Bronchial epithelial cell (primary cell): ENCODE results near the gene EXOC6B. TPM values are rescaled to one million over a fixed set of nuclear protein-coding genes. Genes with fewer than 3 reads are reported as not detected.

Source experiments
- DNase-seq: peaks from one replicate; pipeline ENCODE4 v3.0.0-alpha.2; 2010; ENCODE audit warnings: low read depth
- FAIRE-seq: peaks from 2 replicates; lab custom pipeline; 2011; peaks lifted over from hg19 to GRCh38; lab: Jason Lieb, UNC
- H3K27me3 ChIP-seq: 2 replicates; pipeline ENCODE4 v1.5.1; 2011; ENCODE audit warnings: low read length; ENCODE audit not compliant: control insufficient read depth, insufficient read depth
- H3K36me3 ChIP-seq: 2 replicates; pipeline ENCODE4 v1.5.1; 2011; ENCODE audit warnings: low read length; ENCODE audit not compliant: control insufficient read depth, insufficient read depth
- H3K4me3 ChIP-seq: 2 replicates; pipeline ENCODE4 v1.5.1; 2011; ENCODE audit warnings: mild to moderate bottlenecking, low read depth, low read length, control low read depth
- total RNA-seq: library from RNA; depleted of rRNA; stranded (reverse); fragments of >200 nt; gene quantifications from 2 replicates; pipeline ENCODE4 v1.2.1, GENCODE V29; 2014
- TF ChIP-seq, protein P1 (sequence below): IDR thresholded peaks from 2 replicates; pipeline ENCODE4 v1.5.1; 2011; ENCODE audit warnings: mild to moderate bottlenecking, moderate library complexity, low read length, control low read depth, inconsistent platforms; ENCODE audit not compliant: insufficient read depth, severe bottlenecking

The EXOC6B gene
- total RNA-seq, 1 donor from 2014 or later: 26.9 TPM

DNA sequence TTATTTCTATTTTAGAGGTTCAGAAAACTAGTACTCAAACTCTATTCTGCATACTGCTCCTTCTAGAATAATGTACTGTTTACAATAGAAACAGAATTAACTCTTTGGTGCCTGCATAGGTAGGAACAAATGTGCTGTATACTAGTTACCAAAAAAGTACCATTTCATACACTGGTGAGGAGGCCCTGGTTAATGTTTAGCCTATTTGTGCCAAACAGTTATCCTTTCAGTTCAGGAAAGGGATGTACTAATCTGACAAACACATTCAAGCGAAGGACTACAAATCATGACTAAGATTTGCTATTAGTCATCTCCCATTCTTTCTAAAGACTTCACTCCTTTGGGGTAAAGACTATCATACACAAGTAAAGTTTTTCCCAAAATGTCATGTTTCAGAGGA lies 47.4 kb downstream of the EXOC6B start:
- Histone ChIP-seq H3K4me3 (no peak overlapping the region), H3K36me3 (no peaks in the 10 kb centered on the region), H3K27me3 (no peaks in the 10 kb centered on the region)
- TF ChIP-seq, protein P1, sequence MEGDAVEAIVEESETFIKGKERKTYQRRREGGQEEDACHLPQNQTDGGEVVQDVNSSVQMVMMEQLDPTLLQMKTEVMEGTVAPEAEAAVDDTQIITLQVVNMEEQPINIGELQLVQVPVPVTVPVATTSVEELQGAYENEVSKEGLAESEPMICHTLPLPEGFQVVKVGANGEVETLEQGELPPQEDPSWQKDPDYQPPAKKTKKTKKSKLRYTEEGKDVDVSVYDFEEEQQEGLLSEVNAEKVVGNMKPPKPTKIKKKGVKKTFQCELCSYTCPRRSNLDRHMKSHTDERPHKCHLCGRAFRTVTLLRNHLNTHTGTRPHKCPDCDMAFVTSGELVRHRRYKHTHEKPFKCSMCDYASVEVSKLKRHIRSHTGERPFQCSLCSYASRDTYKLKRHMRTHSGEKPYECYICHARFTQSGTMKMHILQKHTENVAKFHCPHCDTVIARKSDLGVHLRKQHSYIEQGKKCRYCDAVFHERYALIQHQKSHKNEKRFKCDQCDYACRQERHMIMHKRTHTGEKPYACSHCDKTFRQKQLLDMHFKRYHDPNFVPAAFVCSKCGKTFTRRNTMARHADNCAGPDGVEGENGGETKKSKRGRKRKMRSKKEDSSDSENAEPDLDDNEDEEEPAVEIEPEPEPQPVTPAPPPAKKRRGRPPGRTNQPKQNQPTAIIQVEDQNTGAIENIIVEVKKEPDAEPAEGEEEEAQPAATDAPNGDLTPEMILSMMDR: no peak
- FAIRE-seq (no peak), DNase-seq (peak; percentile 88)

DNA sequence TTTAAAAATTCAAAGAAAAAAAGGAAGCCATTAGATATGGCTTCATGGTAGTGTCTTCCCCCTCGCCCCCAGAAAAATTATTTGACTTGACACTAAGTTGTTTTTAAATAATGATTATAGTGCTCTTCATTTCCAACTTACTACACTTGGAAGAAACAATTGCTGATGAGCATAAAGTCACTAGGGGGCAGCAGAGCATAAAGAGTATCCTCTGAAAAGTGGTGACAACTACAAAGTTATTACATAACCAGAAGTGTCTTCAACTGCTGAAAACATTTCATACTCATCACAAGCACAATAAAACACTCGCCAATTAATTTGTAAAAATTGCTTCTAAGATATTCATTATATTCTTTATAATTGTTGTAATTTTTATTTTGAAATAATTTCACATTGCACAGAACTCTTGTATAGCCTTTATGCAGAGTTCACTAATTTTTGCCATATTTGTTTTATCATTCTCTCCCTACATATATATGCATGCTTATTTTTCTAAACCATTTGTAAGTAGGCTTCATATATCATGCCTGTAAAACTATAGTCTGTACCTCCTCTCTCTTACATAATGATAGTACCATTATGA lies 54.9 kb downstream of the EXOC6B start:
- peaks cover 1% of the 10 kb centered on the region for H3K36me3 ChIP-seq
- DNase-seq (peak; percentile 74), FAIRE-seq (no peak)
- H3K4me3 ChIP-seq: no peak overlapping the region
- no peaks in the 10 kb centered on the region for H3K27me3 ChIP-seq
- TF ChIP-seq, protein P1: peak; percentile 59

DNA sequence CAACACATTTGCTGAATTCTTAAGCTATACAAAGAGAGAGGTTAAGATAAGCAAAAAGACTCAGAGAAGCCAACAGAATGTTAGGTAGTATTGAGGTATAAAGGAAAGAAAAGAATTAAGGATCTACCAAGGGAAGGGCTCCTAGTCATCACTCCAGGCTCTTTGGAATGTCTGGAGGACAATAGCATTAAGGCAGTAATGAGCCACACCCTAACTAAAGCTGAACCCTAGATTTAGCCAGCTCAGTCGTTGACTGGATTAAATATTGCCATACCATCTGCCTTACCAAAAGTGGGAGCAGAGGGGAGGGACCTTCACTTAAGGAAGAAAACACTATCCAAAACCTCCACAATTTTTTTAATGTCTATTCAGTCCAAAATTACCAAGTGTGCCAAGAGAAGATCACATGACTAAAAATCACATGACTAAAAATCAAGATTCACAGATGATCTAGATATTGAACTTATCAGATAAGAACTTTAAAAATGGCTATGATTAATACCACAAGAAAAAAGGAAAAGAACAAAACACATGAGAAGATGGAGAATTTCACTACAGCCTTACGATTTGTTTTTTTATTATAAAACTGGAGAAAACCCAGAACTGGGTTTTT lies 59.7 kb downstream of the EXOC6B start:
- no peaks in the 10 kb centered on the region for H3K27me3 ChIP-seq
- H3K36me3 ChIP-seq: no peaks in the 10 kb centered on the region
- H3K4me3 ChIP-seq: no peak overlapping the region
- FAIRE-seq (no peak), DNase-seq (peak; percentile 84)
- TF ChIP-seq, protein P1: no peak

DNA sequence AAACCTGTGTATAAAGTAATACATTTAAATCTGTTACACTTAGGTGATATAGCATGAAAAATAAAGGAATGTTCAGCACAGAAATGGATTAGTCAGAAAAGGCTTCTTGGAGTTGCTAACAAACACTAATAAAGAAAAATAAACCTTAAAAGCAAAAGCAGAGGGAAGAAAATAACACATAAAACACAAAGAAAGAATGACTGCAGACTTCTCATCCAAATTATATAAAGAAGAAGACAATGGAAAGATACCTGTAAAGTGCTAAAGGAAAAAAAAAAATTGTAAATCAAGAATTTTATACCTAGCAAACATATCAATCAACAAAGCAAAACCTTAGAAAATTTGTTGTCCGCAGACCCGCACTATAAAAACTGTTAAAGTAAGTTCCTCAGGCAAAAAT lies 63.6 kb downstream of the EXOC6B start:
- DNase-seq: no peak
- no peak overlapping the region for H3K4me3 ChIP-seq
- no peaks in the 10 kb centered on the region for H3K27me3 ChIP-seq
- TF ChIP-seq, protein P1: no peak
- no peaks in the 10 kb centered on the region for H3K36me3 ChIP-seq
- FAIRE-seq: no peak

DNA sequence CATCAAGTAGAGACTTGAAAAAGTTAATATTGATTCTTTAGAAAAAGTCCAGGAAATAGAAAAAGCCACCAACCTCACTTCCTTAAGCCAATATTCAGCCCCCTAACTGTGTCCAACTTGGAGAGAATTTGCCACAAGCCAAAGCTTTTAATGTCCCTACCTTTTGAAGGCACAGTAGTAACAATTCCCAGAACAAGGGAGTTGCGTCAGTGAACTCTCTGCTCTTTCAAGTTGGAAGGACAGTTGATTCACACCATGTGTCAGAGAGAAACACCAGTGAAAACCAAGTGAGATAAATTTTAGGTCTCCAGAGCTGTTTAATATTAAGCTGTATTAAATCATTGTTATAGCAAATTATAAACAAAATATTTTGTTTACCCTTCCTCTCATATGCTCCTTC lies 66.1 kb downstream of the EXOC6B start:
- no peaks in the 10 kb centered on the region for H3K27me3 ChIP-seq
- no peak overlapping the region for H3K4me3 ChIP-seq
- FAIRE-seq (no peak), DNase-seq (peak; percentile 49)
- no peaks in the 10 kb centered on the region for H3K36me3 ChIP-seq
- TF ChIP-seq, protein P1: no peak

DNA sequence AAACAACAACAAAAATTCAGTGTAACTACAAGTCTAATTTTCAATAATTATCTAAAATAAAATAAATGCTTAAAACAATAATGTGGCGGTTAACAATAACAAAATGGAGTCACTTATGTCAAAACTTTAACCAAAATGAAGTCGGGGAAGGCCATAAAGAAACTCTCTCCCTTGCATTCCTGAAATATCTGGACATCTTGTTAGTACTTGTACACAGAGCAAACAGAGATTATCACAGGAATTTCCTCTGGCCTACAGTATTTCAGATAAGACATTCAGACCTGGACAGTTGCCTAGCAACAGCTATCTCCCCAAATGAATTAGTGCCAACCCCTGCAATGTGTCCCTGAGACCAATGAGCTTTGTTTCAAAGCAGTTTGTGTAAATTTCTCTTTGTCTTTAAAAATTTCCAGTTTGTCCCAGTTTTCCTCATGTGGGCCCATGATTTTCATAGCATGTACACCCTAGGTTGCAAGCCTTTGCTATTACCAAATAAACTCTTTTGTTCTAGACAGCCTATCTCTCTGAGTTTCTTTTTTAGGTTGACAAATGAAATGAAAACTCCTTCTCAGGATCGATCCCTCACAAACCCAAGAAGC lies 68.6 kb downstream of the EXOC6B start:
- H3K36me3 ChIP-seq: no peaks in the 10 kb centered on the region
- TF ChIP-seq, protein P1: no peak
- H3K27me3 ChIP-seq: no peaks in the 10 kb centered on the region
- FAIRE-seq (no peak), DNase-seq (peak; percentile 95)
- H3K4me3 ChIP-seq: no peak overlapping the region
